M059J (cell line): ENCODE results near the gene XPNPEP1. TPM values are rescaled to one million over a fixed set of nuclear protein-coding genes. Genes with fewer than 3 reads are reported as not detected.

Experiments
- DNase-seq: peaks from one replicate; pipeline ENCODE4 v3.0.0-alpha.2; 2012; ENCODE audit warnings: low read depth
- total RNA-seq: library from RNA; depleted of rRNA; stranded (reverse); fragments of >200 nt; shearing (Covaris generic); gene quantifications from 2 replicates; pipeline ENCODE4 v1.2.3, GENCODE V29; 2014

The XPNPEP1 gene
- total RNA-seq, 1 experiment from 2014 or later: 93.5 TPM

DNA sequence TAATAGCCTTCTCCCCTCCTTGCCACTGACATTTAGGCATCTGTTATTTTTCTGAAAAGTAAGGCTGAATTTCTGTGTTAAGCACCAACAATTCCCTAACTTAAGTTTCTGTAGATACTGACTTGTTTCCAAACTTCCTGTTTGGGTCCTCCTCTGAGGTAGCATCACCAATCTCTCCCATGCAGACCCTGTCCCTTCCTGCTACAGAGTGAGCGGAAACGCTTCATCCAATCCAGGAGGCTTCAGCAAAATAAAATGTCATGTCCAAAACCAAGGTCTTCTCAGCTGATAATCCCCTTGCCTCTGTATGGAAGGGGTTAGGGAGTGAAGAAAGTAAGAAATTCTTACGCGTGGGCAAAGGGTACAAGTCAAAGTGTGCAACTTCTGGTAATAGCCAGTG lies 29.9 kb downstream of the XPNPEP1 start:
- DNase-seq: no peak

DNA sequence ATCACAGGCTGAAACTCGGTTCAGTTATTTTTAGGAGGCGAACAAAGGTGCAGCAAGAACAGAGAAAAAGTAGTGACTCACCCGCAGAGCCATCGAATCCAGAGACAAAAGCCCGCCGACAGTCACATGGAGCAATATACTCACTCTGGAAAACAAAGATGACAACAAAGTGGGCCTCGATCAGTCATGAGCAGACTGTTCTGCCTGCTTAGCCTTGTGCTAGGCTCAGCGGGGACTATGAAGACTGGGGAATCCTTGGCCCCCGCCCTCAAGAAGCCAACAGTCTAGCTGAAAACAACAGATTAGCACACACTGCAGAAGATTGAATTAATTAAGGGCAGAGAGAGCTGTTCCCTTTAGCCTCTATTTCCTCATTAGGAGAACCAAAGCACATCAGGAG lies 30.4 kb downstream of the XPNPEP1 start:
- DNase-seq: peak; percentile 76

DNA sequence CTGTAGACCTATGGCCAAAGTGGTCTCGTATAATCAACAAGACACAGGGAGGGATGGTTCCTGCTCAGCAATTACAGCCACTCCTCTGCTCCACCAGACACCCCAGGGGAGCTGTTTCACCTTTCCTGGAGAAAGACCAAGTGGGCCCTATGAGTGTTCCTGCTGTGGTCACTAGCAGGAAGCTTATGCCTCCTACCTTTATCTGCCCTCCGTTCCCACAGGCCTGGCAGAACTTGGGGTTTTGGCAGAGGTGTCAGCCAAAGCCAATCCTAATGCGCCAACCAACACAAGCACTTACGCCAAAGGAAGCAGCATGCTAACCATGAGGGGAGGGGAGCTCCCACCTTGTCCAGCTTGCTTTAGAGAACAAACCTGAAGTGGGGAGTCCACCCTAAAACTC lies 31.2 kb downstream of the XPNPEP1 start:
- peak; percentile 84 for DNase-seq

DNA sequence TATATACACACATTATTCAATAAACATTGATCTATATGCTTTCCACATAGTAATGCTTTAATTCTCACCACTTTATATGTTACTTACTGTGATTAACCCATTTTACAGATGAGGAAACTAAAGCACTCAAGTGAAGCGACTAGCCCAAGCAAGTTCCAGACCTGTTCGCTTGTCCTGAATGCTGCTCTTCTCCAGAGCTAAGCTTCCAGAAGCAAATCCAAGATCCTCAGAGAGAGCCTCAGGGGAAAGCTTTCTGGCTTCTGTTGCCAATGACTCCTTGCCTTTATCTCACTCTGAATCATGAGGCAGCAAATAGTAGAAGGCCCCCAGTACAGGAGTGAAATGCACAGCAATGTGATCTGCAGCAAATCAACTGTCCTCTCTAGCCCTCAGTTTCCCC lies 32.2 kb downstream of the XPNPEP1 start:
- DNase-seq: peak; percentile 37

DNA sequence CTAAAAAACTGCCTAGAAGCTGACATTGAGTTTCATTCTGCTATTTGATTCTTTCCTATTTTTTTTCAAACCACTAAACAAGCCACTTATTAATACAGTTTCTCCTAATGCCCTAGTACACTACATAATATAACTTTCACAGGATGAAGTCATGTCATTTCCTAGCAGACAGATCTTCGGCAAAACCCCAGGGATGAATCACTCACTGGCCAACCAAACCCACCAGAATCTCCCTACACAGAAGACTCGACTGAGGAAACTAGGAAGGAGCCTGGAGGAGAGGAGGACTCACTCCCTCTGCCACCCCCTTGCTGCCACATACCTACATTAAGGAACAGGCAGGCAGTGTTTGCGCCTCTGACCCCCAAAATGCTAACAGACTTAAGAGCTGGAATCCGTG lies 33.4 kb downstream of the XPNPEP1 start:
- DNase-seq: peak; percentile 88

DNA sequence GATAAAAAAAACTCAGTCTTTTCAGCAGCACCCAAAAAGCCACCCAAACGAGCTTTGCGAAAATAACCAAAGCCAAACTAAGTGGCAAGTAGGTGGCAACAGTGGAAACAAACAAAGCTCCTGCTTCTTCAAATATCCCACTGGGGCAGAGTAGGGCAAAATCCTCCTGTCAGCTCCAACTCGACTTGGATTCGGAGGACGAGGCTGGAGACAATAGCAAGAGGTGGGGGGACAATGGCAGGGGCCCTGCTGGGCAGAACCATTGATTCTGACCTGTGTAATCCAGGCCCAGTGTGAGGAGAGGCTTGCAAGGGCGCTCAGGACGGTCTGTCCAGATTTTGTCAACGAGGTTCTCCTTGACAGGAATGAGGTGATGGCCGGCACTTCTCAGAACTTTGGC lies 35.5 kb downstream of the XPNPEP1 start:
- DNase-seq: no peak

DNA sequence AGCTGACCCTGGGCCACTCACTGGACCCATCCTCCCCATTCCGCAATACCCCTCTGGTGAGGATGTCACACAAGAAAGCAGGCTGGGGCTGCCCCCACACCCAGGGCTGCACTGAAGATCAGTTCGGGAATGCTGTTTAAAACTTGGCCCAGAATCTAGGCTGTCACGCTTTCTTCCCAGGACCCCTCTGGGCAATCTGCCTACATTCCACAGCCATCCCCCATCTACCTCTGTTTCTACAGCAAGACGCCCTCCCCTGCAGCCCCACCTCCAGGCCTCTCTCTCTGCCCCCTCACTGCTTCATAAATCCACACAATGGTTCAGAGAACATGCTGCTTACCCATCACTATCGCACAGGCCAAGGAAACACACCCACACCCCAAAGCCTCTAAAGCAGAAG lies 36.1 kb downstream of the XPNPEP1 start:
- DNase-seq: no peak

DNA sequence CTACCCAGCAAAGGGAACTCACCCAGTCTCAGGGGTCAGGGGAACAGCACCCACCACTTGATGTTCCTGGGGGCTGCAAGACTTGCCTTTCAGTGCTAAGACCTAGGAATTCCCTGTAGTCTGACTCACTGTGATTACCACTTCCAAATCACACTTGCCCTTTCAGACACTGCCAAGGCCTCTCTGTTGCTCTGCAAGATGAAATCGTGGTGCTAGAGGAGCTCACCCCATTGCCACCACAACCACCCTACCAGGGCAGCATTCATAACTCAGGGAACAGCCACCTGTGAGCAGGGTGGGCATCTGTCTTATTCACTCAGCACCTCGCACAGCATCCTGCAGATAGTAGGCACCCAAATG lies 36.5 kb downstream of the XPNPEP1 start:
- no peak for DNase-seq

DNA sequence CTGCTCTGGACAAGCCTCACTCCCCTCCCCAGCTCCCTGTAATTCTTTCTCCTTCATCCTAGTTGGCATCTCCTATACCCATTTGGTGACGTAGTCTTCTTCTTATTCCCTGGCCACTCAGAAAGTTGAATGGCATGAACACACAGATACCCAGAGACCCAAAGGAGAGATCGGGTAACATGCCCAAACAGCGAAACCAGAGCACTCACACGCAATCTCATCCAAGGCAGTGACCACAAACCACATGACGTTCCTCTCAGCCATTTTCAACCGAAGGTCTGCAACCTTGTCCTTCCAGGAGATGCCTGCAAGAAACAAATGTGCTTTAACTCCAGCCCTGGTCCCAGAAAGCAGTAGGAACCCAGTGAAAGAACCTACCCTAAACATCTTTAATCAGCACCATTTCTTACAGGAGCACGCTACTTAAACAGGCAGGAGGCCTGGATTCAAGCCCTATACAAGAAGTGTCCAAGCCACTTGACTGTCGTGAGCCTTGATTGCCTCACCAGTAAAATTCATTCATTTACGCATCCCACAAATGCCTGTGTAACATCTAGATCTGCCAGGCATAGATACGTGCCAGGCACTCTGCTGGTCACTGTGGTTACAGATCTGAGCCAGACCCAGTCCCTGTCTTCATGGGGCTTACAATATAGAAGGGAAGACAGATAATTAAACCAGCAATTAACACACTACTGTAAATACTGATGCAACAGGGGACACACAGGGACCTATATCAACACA lies 37.1 kb downstream of the XPNPEP1 start:
- peak; percentile 27 for DNase-seq

DNA sequence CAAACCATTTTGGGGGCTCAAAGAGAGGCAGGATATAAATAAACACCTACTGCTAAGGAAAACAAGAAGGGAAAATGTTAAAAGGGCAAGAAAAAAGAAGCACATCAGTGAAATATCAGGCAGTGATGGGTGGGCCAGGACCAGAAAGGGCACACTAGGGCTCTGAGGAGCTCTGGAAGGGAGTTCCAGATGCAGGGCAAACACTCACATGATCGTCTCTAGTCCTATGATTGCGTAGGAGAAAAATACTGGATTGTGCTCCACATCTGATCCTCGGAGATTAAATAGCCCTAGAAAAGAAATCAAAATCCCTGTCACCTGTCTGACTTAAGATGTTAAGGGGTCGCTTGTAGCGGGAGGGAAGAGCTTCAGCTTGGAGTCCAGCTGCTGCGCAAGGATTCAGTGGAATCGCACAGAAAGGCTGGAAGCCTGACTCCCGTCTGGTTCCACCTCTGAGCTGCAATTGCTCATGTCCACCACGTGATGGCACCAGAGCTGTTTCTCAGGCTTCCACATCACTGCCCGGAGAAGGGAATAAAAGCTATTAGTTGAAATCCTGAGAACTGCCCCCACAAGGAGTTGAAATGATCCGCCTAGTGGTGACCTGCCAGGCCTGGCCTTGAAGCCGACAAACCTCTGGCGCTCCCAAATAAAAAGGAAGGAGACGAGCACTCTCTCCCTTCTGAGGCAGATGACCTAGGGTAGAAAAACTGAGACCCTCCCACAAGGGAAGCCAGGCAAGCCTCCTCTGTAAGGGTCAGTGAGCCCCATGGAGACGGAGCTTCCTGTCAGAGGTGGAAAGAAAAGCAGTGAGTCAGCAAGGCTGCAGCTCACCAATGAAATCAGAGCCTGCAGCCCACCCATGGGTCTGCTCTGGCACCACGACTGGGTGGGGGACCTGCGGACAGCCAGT lies 39.2 kb downstream of the XPNPEP1 start:
- DNase-seq: peak; percentile 84

DNA sequence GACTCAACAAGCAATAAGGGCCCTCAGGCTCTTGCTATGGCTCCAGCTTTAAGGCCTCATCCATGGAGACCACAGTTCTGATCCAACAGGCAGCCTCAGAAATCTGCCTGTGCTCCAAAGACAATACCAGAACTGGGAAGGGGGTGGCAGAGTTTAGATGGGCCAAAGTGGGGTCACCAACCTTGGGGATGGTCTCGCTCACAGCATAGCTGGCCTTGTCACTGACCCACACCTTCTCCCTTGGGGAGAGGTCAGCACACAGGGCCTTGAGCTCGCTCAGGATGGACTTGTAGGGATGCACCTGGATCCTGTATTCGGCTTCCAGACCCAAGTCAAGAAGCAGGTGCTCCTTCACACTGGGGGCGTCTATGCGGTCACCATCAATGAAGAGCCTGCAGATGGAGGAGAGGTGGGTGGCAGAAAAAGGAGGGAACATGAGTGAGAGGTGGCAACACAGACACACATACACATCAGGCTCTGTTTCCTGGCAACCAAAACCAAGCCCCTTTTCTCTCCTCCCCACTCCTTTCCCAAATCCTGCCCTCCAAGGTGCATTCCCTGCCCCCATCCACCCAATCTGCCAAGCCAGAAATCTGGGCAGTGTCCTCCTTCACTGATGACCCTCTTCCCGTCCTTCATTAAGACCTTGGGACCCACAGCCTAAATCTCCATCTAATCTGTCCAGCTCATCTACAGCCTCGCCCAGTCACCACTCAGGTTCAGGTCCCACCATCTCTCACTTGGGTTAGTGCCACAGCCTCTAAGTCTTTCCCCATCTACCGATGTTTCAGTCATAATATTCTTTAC lies 40.9 kb downstream of the XPNPEP1 start:
- no peak for DNase-seq

DNA sequence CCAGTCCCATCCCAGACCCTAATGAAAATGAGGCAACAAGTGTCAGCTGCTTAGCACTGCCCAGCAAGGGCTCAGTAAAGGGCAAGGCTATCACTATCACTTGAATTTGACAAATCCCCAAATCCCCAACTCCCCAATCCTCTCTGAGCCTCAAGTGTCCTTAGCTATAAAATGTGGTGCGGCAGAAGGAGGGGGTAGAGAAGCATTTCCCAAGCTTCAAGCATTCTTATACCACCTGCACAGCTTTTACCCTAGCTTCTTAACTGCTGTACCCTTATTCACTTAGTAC lies 41.6 kb downstream of the XPNPEP1 start:
- DNase-seq: no peak

DNA sequence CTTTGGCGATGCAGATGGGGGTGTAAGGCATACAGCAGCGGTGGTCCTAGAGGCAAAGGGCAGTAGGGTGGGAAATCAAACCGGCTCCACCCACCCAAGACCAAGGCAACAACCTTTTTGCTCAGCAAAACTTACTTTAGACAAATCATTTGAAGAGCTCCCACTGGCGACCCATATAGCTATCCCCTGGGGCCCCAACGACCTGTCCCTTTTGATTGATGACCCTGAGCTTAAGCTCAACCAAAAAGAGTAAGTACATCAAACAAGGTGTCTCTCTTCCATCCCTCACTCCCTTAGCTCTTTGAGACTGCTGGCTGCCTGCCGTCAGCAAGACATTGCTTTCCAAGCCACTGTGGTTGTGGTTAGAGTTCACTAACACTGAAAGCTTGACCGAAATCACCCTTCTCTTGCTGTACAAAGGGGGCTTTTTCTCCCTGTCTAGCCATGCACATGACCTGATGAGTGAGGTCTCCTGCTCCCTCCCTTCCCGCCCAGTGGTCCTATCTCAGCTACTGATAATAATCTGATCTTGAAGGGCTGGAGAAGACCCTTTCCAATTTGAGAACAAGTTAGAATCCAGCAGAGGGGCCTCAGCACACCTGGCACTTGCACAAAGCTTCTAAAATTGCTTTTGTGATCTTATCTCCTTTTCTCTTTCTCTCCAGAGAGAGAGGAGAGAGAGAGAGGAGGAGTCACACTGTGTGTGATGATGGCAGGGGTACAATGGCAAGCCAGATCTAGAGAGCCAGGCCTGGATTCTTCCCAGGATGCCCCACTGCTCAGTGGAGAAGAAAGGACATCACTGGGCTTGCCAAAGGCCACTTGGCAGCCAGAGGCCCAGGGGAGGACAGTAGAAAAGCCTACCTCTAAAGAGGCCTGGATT lies 42.2 kb downstream of the XPNPEP1 start:
- DNase-seq: no peak

DNA sequence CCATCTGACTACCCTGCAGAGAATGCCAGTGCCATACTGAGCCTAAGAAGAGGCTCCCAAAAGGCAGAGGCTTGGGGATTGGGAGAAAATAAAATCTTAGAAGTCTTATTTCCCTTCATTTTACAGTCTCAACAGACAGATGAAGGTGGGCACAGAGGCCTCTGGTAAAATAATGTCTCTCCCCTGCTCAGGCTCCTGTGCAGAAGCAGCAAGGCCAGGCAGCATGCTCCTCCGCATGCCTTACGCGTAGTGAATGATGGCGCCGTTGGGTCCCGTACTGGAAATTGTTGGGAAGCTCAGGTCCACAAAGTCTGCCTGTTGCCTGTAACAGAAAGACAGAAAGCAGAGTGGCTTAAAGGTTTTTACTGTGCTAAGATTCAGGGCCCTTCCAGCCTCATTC lies 45.8 kb downstream of the XPNPEP1 start:
- no peak for DNase-seq

DNA sequence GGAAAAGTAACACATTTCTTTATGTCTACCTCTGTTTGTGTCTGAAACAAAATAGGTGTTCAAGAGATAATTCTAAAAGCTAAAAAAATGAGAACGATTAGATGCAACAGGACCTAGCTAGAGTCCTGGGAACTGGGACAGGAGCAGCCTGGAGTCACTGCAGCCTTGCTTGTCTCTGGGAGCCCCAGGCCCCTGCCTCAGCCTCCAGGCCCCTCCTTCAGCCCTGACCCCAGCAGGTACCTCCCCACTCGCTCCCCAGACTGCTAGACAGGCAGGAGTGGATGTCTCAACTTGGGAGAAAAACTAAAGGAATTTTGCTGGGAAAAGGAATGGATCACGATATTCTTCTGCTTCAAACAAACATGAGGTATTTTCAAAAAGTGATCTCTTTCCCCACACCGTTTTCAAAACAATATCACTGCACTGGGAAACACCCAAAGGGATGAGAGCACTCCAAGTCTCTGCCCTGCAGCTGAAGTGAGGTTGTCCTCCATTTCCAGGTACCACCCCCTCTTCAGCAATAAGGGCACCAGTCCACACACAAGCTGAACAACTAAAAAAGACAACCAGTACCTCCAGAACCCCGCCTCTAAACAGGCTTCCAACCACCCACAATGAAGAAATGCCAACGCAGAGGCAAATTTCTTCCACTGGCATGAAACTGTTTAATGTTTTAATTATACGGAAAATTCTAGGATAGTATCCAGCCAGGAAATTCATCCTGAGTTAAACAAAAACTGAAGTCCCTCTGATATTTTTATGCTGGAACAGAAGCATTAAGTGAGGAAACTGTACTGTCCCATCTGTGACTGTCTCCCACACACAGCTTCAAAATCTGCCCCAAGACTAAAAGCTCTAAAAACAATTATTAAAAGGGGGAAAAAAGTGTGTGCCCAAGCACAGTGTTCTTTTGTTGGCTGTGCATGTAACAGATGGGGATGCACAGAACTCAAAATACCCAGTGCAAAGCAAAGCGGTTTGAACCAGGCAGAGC lies 47.2 kb downstream of the XPNPEP1 start:
- no peak for DNase-seq

DNA sequence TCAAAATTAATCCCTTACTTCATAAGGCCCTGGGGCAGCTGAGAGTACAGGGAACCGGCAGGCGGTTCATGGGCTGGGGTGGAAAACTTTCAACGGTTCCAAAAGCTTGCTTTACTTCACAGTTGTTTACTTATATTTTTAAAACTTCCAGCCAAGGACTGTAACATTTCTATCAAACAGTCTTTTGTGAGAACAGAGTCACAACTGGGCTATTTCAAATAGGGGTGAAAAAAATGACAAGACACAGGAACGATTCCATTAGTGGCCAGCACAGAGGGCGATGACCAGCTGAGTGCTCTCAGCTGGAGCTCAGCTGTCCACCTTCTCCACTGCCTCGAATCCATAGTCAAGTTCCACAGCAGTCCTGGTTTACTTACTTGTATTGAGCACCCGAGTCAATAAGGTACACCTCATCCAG lies 48.2 kb downstream of the XPNPEP1 start:
- DNase-seq: no peak

DNA sequence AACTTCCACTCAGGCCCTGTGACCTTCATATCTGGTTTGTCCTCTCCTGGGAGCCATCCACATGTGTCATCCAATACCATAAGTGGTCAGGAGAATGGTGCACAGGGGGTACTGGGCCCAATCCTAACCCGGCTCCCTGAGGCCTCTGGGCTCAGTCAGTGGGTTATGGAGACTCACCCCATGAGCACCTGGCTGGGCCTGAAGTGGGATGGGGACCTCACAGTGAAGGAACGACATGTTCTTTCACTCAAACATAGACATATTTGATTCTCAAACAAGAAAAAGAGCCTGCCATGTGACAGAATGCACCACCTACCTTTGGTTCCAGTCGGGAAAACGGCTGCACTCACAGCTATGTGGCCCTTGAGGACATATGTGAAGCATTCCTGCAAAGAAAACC lies 51.8 kb downstream of the XPNPEP1 start:
- no peak for DNase-seq

DNA sequence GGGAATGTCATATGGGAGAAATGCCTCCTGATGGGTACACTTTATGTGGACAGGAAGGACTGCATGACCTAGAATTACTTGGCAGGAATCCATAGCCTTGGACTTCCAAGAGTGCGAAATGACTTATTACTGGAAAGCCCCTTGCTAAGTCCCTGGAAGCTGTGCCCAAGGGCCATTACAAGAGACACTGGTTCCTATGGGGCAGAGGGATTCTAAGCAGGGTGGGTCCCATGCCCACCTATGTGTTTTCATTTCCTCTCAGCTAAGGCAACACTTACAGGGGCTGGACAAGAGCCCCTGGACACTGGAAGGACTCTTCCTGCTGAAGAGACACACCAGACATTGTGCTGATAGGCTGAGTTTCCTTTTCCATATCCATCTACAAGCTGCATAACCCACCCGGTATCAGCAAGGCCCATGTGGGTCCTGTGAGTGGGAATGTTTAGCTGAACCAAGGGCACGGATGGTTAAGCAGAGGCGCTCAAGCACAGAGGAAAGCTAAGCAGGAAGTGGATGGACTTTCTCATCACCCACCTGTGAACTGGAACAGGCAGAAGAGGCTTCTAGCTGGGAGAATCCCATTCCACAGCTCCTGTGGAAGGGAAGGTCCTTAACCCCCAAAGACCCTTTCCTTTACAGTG lies 56.2 kb downstream of the XPNPEP1 start:
- no peak for DNase-seq

DNA sequence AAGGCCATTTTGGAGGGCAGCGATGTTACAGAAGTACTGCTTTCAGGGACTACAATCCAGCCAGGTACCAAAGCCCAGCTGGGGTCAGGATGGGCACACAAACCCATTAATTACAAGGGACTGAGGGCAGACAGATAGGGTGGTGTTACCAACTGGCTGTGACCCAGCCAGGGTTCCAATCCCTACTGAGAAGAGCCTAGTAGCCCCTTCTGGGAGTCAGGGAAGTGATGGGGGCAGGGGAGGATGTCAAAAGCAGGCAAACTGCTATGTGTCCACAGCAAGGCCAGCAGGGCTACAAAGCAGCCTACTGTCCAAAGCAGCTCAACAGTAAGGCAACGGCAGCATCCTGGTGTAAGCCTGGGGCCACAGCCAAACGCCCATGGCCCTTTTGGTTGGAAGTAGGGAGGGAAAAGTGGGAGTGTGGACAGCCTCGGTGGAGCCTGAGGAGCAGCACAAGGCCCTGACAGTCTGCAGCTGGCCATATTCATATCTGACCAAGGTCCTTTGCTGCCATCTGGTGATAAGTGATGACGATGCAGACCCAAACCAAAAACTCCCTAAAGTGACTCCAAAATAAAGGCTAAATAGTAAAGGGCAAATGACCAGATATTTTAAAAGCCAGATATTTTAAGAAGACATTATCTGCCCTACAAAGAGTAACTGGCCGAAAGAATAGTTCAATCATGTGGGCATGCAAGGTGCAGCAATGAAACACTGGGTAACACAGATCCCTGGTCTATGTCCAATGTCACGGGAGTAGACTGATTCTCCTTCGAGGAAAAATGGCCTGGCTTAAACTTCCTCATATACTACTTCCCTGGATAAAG lies 56.9 kb downstream of the XPNPEP1 start:
- peak; percentile 9 for DNase-seq
